ENCODE data around the gene LRRC7. TPM values are rescaled to one million over a fixed set of nuclear protein-coding genes. Genes with fewer than 3 reads are reported as not detected.

LRRC7 gene
- total and polyA plus RNA-seq, 2 of the 8 experiments (the other 6 are each of a cell fraction or from before 2014, with no cell fraction given) = 0.03 to 0.17 TPM

GRCh38 chr1:70103770-70104169 is 536.0 kb downstream of the LRRC7 start:
- H3K56ac ChIP-seq (replicated peaks; ENCODE audit: insufficient read length, low read depth, low read length) = no peak overlapping the region
- no peak for FAIRE-seq
- no peak overlapping the region for H2BK5ac ChIP-seq (ENCODE audit: low read depth, low read length)
- no peak overlapping the region for H2BK20ac ChIP-seq (ENCODE audit: low read length)
- H2BK12ac ChIP-seq (ENCODE audit: low read depth, low read length) = no peak overlapping the region
- H3K4ac ChIP-seq (replicated peaks; ENCODE audit: insufficient read length, low read depth, low read length) = no peak overlapping the region
- no peak overlapping the region for H3K23ac ChIP-seq (ENCODE audit: insufficient read length)
- no peaks in the 10 kb centered on the region for H3K79me2 ChIP-seq (ENCODE audit: control insufficient read depth in 1 of 2, insufficient read depth in 2 of 2, low read length in 2 of 2)
- no peak overlapping the region for H4K8ac ChIP-seq (ENCODE audit: extremely low read depth, insufficient read depth, low read length)
- H3K79me1 ChIP-seq (ENCODE audit: low read depth, low read length) = no peaks in the 10 kb centered on the region
- H2AK5ac ChIP-seq (ENCODE audit: low read depth, low read length) = no peak overlapping the region
- no peak overlapping the region for H2BK120ac ChIP-seq (replicated peaks; ENCODE audit: low read depth, low read length)
- no peaks in the 10 kb centered on the region for H3K23me2 ChIP-seq (ENCODE audit: low read depth, low read length)
- no peaks in the 10 kb centered on the region for H4K20me1 ChIP-seq (replicated peaks in 1 of 2; ENCODE audit: control insufficient read depth in 1 of 2, insufficient read depth in 2 of 2, low read length in 2 of 2)
- no peaks in the 10 kb centered on the region for H3K4me1 ChIP-seq (replicated peaks in 1 of 4; ENCODE audit: control insufficient read depth in 3 of 4, insufficient read depth in 4 of 4, low read length in 3 of 4)
- WGBS, 2 experiments (ENCODE audit: extremely low coverage in 1 of 2, insufficient coverage in 1 of 2, insufficient read length in 1 of 2, insufficient replicate concordance in 2 of 2, low coverage in 1 of 2, low lambda C conversion rate in 2 of 2, missing lambda C conversion rate in 1 of 2) = 95% methylated on average over 1 of the region's 1 CpG; no CpG with 5 or more reads in 1 of the 2 experiments
- no peak overlapping the region for H3K14ac ChIP-seq (ENCODE audit: insufficient read length)
- no peak overlapping the region for H2AFZ ChIP-seq (ENCODE audit: low read length)
- CTCF ChIA-PET (ENCODE audit: partially characterized antibody) = interaction anchor here (0.6 to 1.7 kb wide), 6 partner anchors 8 to 633 kb away, joined by 3 to 5 read pairs (median 4); no protein-coding TSS in a partner anchor
- no peak overlapping the region for H4K5ac ChIP-seq (ENCODE audit: insufficient read length, low read depth, low read length)
- no peak overlapping the region for H3K4me3 ChIP-seq (ENCODE audit: extremely low read depth in 1 of 4, insufficient read depth in 2 of 4, low read depth in 3 of 4, low read length in 4 of 4)
- POLR2A ChIA-PET (ENCODE audit: partially characterized antibody) = no interaction called here
- no peak overlapping the region for H3K4me2 ChIP-seq (ENCODE audit: insufficient read depth in 1 of 2, low read depth in 2 of 2, low read length in 2 of 2)
- no peaks in the 10 kb centered on the region for H3K36me3 ChIP-seq (ENCODE audit: control insufficient read depth in 2 of 4, insufficient read depth in 4 of 4, low read length in 3 of 4)
- H3K9ac ChIP-seq (replicated peaks in 1 of 4; ENCODE audit: extremely low read depth in 1 of 4, low read depth in 3 of 4, low read length in 3 of 4) = no peak overlapping the region
- no peaks in the 10 kb centered on the region for H3K27me3 ChIP-seq (replicated peaks in 1 of 4; ENCODE audit: control insufficient read depth in 3 of 4, extremely low read depth in 1 of 4, insufficient read depth in 3 of 4, low read length in 3 of 4)
- no peak overlapping the region for H2BK15ac ChIP-seq (ENCODE audit: low read length)
- DNase-seq (ENCODE audit: low read depth in 1 of 2, low spot score in 2 of 2) = no peak
- no peak overlapping the region for H3K18ac ChIP-seq (ENCODE audit: extremely low read depth, low read length)
- no peaks in the 10 kb centered on the region for H3K9me3 ChIP-seq (ENCODE audit: insufficient read depth in 2 of 2, low read depth in 1 of 2, low read length in 1 of 2)
- no peak overlapping the region for H3K27ac ChIP-seq (ENCODE audit: low read depth, low read length)
- H4K91ac ChIP-seq (replicated peaks; ENCODE audit: insufficient read length, low read length) = no peak overlapping the region
- no peak for TF ChIP-seq NANOG (IDR thresholded peaks at IDR 0.05; ENCODE audit: insufficient read depth, low read depth, low read length, poor library complexity, severe bottlenecking)
- no peak for TF ChIP-seq KDM1A (IDR thresholded peaks at IDR 0.05; ENCODE audit: borderline replicate concordance, low read length)
- no peak for TF ChIP-seq ZNF274 (IDR thresholded peaks at IDR 0.05; ENCODE audit: borderline replicate concordance, extremely low read depth, low read length)
- TF ChIP-seq RNF2 (IDR thresholded peaks at IDR 0.05; ENCODE audit: borderline replicate concordance, low read depth, low read length, missing control alignments, poor library complexity, severe bottlenecking) = no peak
- no peak for TF ChIP-seq JUN (IDR thresholded peaks at IDR 0.05; ENCODE audit: low read depth, low read length)
- no peak for TF ChIP-seq SIN3A (conservative IDR thresholded peaks at IDR 0.05 in 1 of 2, IDR thresholded peaks at IDR 0.05 in 1 of 2; ENCODE audit: low read depth in 1 of 2, low read length in 2 of 2)
- no peak for TF ChIP-seq GTF2F1 (IDR thresholded peaks at IDR 0.05; ENCODE audit: borderline replicate concordance, low read depth, low read length)
- no peak for TF ChIP-seq HDAC2 (IDR thresholded peaks at IDR 0.05; ENCODE audit: borderline replicate concordance in 1 of 2, low read depth in 2 of 2, low read length in 2 of 2)
- TF ChIP-seq, protein P1, sequence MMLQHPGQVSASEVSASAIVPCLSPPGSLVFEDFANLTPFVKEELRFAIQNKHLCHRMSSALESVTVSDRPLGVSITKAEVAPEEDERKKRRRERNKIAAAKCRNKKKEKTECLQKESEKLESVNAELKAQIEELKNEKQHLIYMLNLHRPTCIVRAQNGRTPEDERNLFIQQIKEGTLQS (IDR thresholded peaks at IDR 0.05; ENCODE audit: insufficient read depth, low read depth, low read length) = no peak
- no peak; the same call in 1 of the 2 replicates for TF ChIP-seq CEBPB (IDR thresholded peaks at IDR 0.05; ENCODE audit: low read depth, low read length)
- no peak for TF ChIP-seq EP300 (IDR thresholded peaks at IDR 0.05; ENCODE audit: borderline replicate concordance in 1 of 2, low read depth in 2 of 2, low read length in 2 of 2)
